H1 (cell line): Measurements from ENCODE around the gene LBX1. TPM values are rescaled to one million over a fixed set of nuclear protein-coding genes. Genes with fewer than 3 reads are reported as not detected.

Source experiments
- CTCF ChIA-PET: fragments of 300-600 bp; sonication (Branson Sonifier 250); formaldehyde crosslinking; loops from one replicate; lab custom pipeline; 2021; ENCODE audit not compliant: partially characterized antibody; lab: Charles Lee
- POLR2A ChIA-PET: fragments of 300-600 bp; sonication (Branson Sonifier 250); formaldehyde crosslinking; loops from one replicate; lab custom pipeline; 2021; ENCODE audit warnings: inconsistent platforms; ENCODE audit not compliant: partially characterized antibody; lab: Charles Lee
- DNase-seq, 2 experiments: peaks; one replicate each; pipeline versions ENCODE4 v3.0.0 to v3.0.0-alpha.2; 2010 to 2022; ENCODE audit warnings: low spot score in 2 of 2, low read depth in 1 of 2, mixed read lengths in 1 of 2
- FAIRE-seq: peaks from 2 replicates; lab custom pipeline; 2011; peaks lifted over from hg19 to GRCh38; lab: Jason Lieb, UNC
- H2AFZ ChIP-seq: 2 replicates; pipeline ENCODE4 v1.8.1; 2012; ENCODE audit warnings: low read length, inconsistent platforms
- H2AK5ac ChIP-seq: 2 replicates; pipeline ENCODE4 v1.6.1; 2013; ENCODE audit warnings: low read depth, low read length
- H2BK120ac ChIP-seq: replicated peaks from 2 replicates; pipeline ENCODE3; 2013; ENCODE audit warnings: low read depth, low read length, inconsistent platforms
- H2BK12ac ChIP-seq: 2 replicates; pipeline ENCODE4 v1.6.1; 2013; ENCODE audit warnings: low read depth, low read length
- H2BK15ac ChIP-seq: 2 replicates; pipeline ENCODE4 v1.6.1; 2013; ENCODE audit warnings: low read length
- H2BK20ac ChIP-seq: 2 replicates; pipeline ENCODE4 v1.6.1; 2013; ENCODE audit warnings: low read length
- H2BK5ac ChIP-seq: 2 replicates; pipeline ENCODE4 v1.6.1; 2013; ENCODE audit warnings: low read depth, low read length
- H3K14ac ChIP-seq: 2 replicates; pipeline ENCODE4 v1.6.1; 2013; ENCODE audit warnings: inconsistent platforms; ENCODE audit not compliant: insufficient read length
- H3K18ac ChIP-seq: 2 replicates; pipeline ENCODE4 v1.6.1; 2013; ENCODE audit warnings: low read length; ENCODE audit errors: extremely low read depth
- H3K23ac ChIP-seq: 2 replicates; pipeline ENCODE4 v1.6.1; 2013; ENCODE audit warnings: inconsistent platforms; ENCODE audit not compliant: insufficient read length
- H3K23me2 ChIP-seq: 2 replicates; pipeline ENCODE4 v1.6.1; 2013; ENCODE audit warnings: low read depth, low read length
- H3K27ac ChIP-seq: 2 replicates; pipeline ENCODE4 v1.6.1; 2011; ENCODE audit warnings: low read depth, low read length, inconsistent platforms
- H3K27me3 ChIP-seq, 4 experiments: replicated peaks in 1 of 4; 1 replicate in 1 of 4; 2 replicates in 3 of 4; pipeline versions ENCODE4 v1.6.1 to v1.8.1; 2011 to 2013; ENCODE audit warnings: low read length in 3 of 4, mild to moderate bottlenecking in 3 of 4, inconsistent platforms in 2 of 4, mixed read lengths in 2 of 4, moderate library complexity in 1 of 4; ENCODE audit not compliant: control insufficient read depth in 3 of 4, insufficient read depth in 3 of 4; ENCODE audit errors: extremely low read depth in 1 of 4
- H3K36me3 ChIP-seq, 4 experiments: 2 replicates each; pipeline versions ENCODE4 v1.6.1 to v1.8.1; 2011 to 2013; ENCODE audit warnings: mild to moderate bottlenecking in 4 of 4, low read length in 3 of 4, moderate library complexity in 2 of 4, control low read depth in 1 of 4, inconsistent platforms in 1 of 4; ENCODE audit not compliant: insufficient read depth in 4 of 4, control insufficient read depth in 2 of 4
- H3K4ac ChIP-seq: replicated peaks from 2 replicates; pipeline ENCODE3; 2013; ENCODE audit warnings: low read length, low read depth, mixed read lengths, inconsistent platforms; ENCODE audit not compliant: insufficient read length
- H3K4me1 ChIP-seq, 4 experiments: replicated peaks in 1 of 4; 1 replicate in 1 of 4; 2 replicates in 3 of 4; pipeline versions ENCODE4 v1.6.1 to v1.8.1; 2011 to 2013; ENCODE audit warnings: low read length in 3 of 4, inconsistent platforms in 2 of 4, mixed read lengths in 1 of 4; ENCODE audit not compliant: insufficient read depth in 4 of 4, control insufficient read depth in 3 of 4
- H3K4me2 ChIP-seq, 2 experiments: 2 replicates each; pipeline versions ENCODE4 v1.6.1 to v1.8.1; 2011 to 2013; ENCODE audit warnings: low read depth in 2 of 2, low read length in 2 of 2, control low read depth in 1 of 2, inconsistent platforms in 1 of 2, mild to moderate bottlenecking in 1 of 2; ENCODE audit not compliant: insufficient read depth in 1 of 2
- H3K4me3 ChIP-seq, 4 experiments: fragments of 200-600, 300-600 bp in 1 of 4; sonication (generic), shearing (Covaris generic), sonication (Bioruptor Twin) in 1 of 4; 2 replicates each; pipeline versions ENCODE4 v1.5.1 to v1.8.1; 2011 to 2016; ENCODE audit warnings: low read length in 4 of 4, low read depth in 3 of 4, control low read depth in 2 of 4, inconsistent platforms in 2 of 4, mild to moderate bottlenecking in 2 of 4, mixed read lengths in 1 of 4, moderate library complexity in 1 of 4; ENCODE audit not compliant: insufficient read depth in 2 of 4; ENCODE audit errors: extremely low read depth in 1 of 4
- H3K56ac ChIP-seq: replicated peaks from 2 replicates; pipeline ENCODE3; 2013; ENCODE audit warnings: low read depth, mild to moderate bottlenecking, mixed read lengths, low read length, inconsistent platforms; ENCODE audit not compliant: insufficient read length
- H3K79me1 ChIP-seq: 2 replicates; pipeline ENCODE4 v1.6.1; 2013; ENCODE audit warnings: low read depth, low read length, control low read depth
- H3K79me2 ChIP-seq, 2 experiments: 2 replicates each; pipeline versions ENCODE4 v1.6.1 to v1.8.1; 2012 to 2013; ENCODE audit warnings: low read length in 2 of 2, mild to moderate bottlenecking in 2 of 2, inconsistent platforms in 1 of 2; ENCODE audit not compliant: insufficient read depth in 2 of 2, control insufficient read depth in 1 of 2
- H3K9ac ChIP-seq, 4 experiments: replicated peaks in 1 of 4; 1 replicate in 1 of 4; 2 replicates in 3 of 4; pipeline versions ENCODE4 v1.6.1 to v1.8.1; 2011 to 2013; ENCODE audit warnings: low read depth in 3 of 4, low read length in 3 of 4, control low read depth in 2 of 4, mild to moderate bottlenecking in 2 of 4, moderate library complexity in 2 of 4, inconsistent platforms in 1 of 4; ENCODE audit errors: extremely low read depth in 1 of 4
- H3K9me3 ChIP-seq, 2 experiments: 2 replicates each; pipeline versions ENCODE4 v1.6.1 to v1.8.1; 2012 to 2013; ENCODE audit warnings: mild to moderate bottlenecking in 2 of 2, moderate library complexity in 2 of 2, control low read depth in 1 of 2, inconsistent platforms in 1 of 2, low read depth in 1 of 2, low read length in 1 of 2, mixed read lengths in 1 of 2; ENCODE audit not compliant: insufficient read depth in 2 of 2
- H4K20me1 ChIP-seq, 2 experiments: replicated peaks in 1 of 2; 2 replicates each; pipeline versions ENCODE3 to v1.8.1; 2011 to 2013; ENCODE audit warnings: inconsistent platforms in 2 of 2, low read length in 2 of 2, mild to moderate bottlenecking in 1 of 2; ENCODE audit not compliant: insufficient read depth in 2 of 2, control insufficient read depth in 1 of 2
- H4K5ac ChIP-seq: 2 replicates; pipeline ENCODE4 v1.6.1; 2013; ENCODE audit warnings: low read length, low read depth, mixed read lengths, inconsistent platforms; ENCODE audit not compliant: insufficient read length
- H4K8ac ChIP-seq: 2 replicates; pipeline ENCODE4 v1.8.0; 2013; ENCODE audit warnings: mild to moderate bottlenecking, moderate library complexity, low read length, inconsistent platforms; ENCODE audit not compliant: insufficient read depth; ENCODE audit errors: extremely low read depth
- H4K91ac ChIP-seq: replicated peaks from 2 replicates; pipeline ENCODE3; 2013; ENCODE audit warnings: low read length, mixed read lengths, inconsistent platforms; ENCODE audit not compliant: insufficient read length
- CBX5 ChIP-seq: fragments of 300-800, 300-1000 bp; sonication (generic); IDR thresholded peaks from 2 replicates; pipeline ENCODE4 v1.7.1; 2016; ENCODE audit warnings: antibody characterized with exemption, low read length, low read depth
- CHD1 ChIP-seq: IDR thresholded peaks from 2 replicates; pipeline ENCODE4 v1.6.1; 2012; ENCODE audit warnings: low read depth, low read length, improper control_type of control experiment
- KDM1A ChIP-seq: fragments of 200-600, 300-600 bp; sonication (generic); IDR thresholded peaks from 2 replicates; pipeline ENCODE4 v1.7.1; 2016; ENCODE audit warnings: mild to moderate bottlenecking, low read length, borderline replicate concordance
- POLR2AphosphoS5 ChIP-seq: IDR thresholded peaks from 2 replicates; pipeline ENCODE4 v1.6.1; 2011; ENCODE audit warnings: low read depth, low read length
- SIN3A ChIP-seq, 2 experiments: IDR thresholded peaks in 1 of 2; conservative IDR thresholded peaks in 1 of 2; 2 replicates each; pipeline ENCODE4 v1.6.1; 2011 to 2012; ENCODE audit warnings: low read length in 2 of 2, improper control_type of control experiment in 1 of 2, low read depth in 1 of 2, mild to moderate bottlenecking in 1 of 2
- TCF12 ChIP-seq: IDR thresholded peaks from 2 replicates; pipeline ENCODE4 v1.6.1; 2011; ENCODE audit warnings: low read depth, mild to moderate bottlenecking, low read length
- WGBS, 2 experiments: shearing (Covaris generic) in 1 of 2; methylation state at CpG; one replicate each; pipeline versions ENCODE4 v1.1.6 to v1.1.7; 2013 to 2015; ENCODE audit warnings: low lambda C conversion rate in 2 of 2, mixed read lengths in 2 of 2, inconsistent platforms in 1 of 2, low coverage in 1 of 2, missing lambda C conversion rate in 1 of 2; ENCODE audit not compliant: insufficient replicate concordance in 2 of 2, insufficient coverage in 1 of 2, insufficient read length in 1 of 2; ENCODE audit errors: extremely low coverage in 1 of 2, missing lambda C conversion rate in 1 of 2; 5-methylcytosine and 5-hydroxymethylcytosine counted together
- polyA plus RNA-seq, 7 experiments: library from polyadenylated mRNA; depleted of rRNA in 3 of 7; stranded (reverse) in 5 of 7; unstranded in 2 of 7; fragments of >200 nt in 5 of 7; fragments of 200-250 nt in 2 of 7; gene quantifications; 1 replicate in 5 of 7; 2 replicates in 1 of 7; 4 replicates in 1 of 7; pipeline versions ENCODE4 v1.2.1 to v1.2.3, GENCODE V29; 2011 to 2013; ENCODE audit warnings: missing spikeins in 2 of 7, mixed read lengths in 2 of 7
- total RNA-seq: library from RNA; stranded (reverse); fragmentation: NEBNext Ultra II Directional; extraction: Animal tissue kit (Norgen Biotek cat#: 25700); gene quantifications from 2 replicates; pipeline ENCODE4 v1.2.1, GENCODE V29; 2021

LBX1 gene
- total and polyA plus RNA-seq, 2 of the 8 experiments (the other 6 are each of a cell fraction or from before 2014, with no cell fraction given), result not detected

GRCh38 chr10:101233443-101233842, 4.2 kb upstream of the LBX1 start:
- TF ChIP-seq KDM1A, result 0 out of 2 replicates have a peak, but pooled peaks have one; percentile 40
- TF ChIP-seq TCF12, result no peak
- TF ChIP-seq CHD1, result no peak
- no peak for TF ChIP-seq SIN3A (conservative IDR thresholded peaks at IDR 0.05 in 1 of 2, IDR thresholded peaks at IDR 0.05 in 1 of 2; ENCODE audit: low read depth in 1 of 2, low read length in 2 of 2)
- TF ChIP-seq CBX5, result no peak
- TF ChIP-seq POLR2AphosphoS5, result no peak
- Histone ChIP-seq H2BK15ac (peak overlapping the region; percentile 72; the same call in 1 of the 2 replicates), H2AK5ac (no peak overlapping the region), H3K9me3 (0 out of 4 replicates have a peak, but pooled peaks cover 0 to 4% of the 10 kb centered on the region in 2 experiments), H4K8ac (no peak overlapping the region), H3K23me2 (peaks cover 11% of the 10 kb centered on the region; the same call in 1 of the 2 replicates), H3K18ac (no peak overlapping the region), H2BK120ac (no peak overlapping the region), H3K14ac (no peak overlapping the region), H4K91ac (no peak overlapping the region), H4K5ac (no peak overlapping the region), H3K36me3 (peaks cover 0 to 8% (median 0%) of the 10 kb centered on the region in 4 experiments; a peak in 1 of 8 replicates), H3K79me1 (no peaks in the 10 kb centered on the region), H3K4me3 (no peak overlapping the region), H3K27me3 (peaks cover 99 to 100% (median 100%) of the 10 kb centered on the region in 4 experiments), H3K9ac (no peak overlapping the region), H3K79me2 (no peaks in the 10 kb centered on the region), H2BK12ac (no peak overlapping the region), H4K20me1 (peaks cover 30 to 40% of the 10 kb centered on the region in 2 experiments), H3K4me2 (no peak overlapping the region), H3K23ac (no peak overlapping the region), H3K4me1 (peaks cover 5 to 33% (median 9%) of the 10 kb centered on the region in 4 experiments), H3K56ac (no peak overlapping the region), H2AFZ (no peak overlapping the region), H3K4ac (no peak overlapping the region), H3K27ac (no peak overlapping the region), H2BK20ac (no peak overlapping the region), H2BK5ac (no peak overlapping the region)
- WGBS, 2 experiments, result 53% methylated on average over 1 of the region's 1 CpG; no CpG with 5 or more reads in 1 of the 2 experiments
- no peak for DNase-seq
- no peak for FAIRE-seq
- CTCF ChIA-PET, result interaction anchor here (1.2 to 10.4 kb wide), 8 partner anchors 13 to 211 kb away, joined by 3 to 113 read pairs (median 6); no protein-coding TSS in a partner anchor
- POLR2A ChIA-PET, result no interaction called here
